Left lung (tissue), 10 donors: Measurements from ENCODE around the gene PTK7. TPM values are rescaled to one million over a fixed set of nuclear protein-coding genes. Genes with fewer than 3 reads are reported as not detected.

ENCODE experiments used
- ATAC-seq: fragments of 200-7000 bp; cut with Tn5 transposase; one replicate; pipeline ENCODE4 v1.9.1; 2020; ENCODE audit warnings: moderate library complexity
- DNase-seq, 4 donors: peaks; one replicate each; pipeline ENCODE4 v3.0.0-alpha.2; 2013 to 2020
- H3K27ac ChIP-seq, 2 donors: fragments of 200-600 bp; sonication (generic) in 1 of 2; one replicate each; pipeline versions ENCODE4 v1.5.0 to v1.8.0; 2020 to 2021
- H3K27me3 ChIP-seq, 2 donors: fragments of 200-600 bp; sonication (generic) in 1 of 2; one replicate each; pipeline versions ENCODE4 v1.5.0 to v1.8.0; 2020 to 2021
- H3K36me3 ChIP-seq, 2 donors: fragments of 200-600 bp; sonication (generic) in 1 of 2; one replicate each; pipeline versions ENCODE4 v1.5.0 to v1.8.0; 2020 to 2021
- H3K4me1 ChIP-seq, 2 donors: fragments of 200-600 bp; one replicate each; pipeline ENCODE4 v1.8.0; 2021
- H3K4me3 ChIP-seq, 2 donors: fragments of 200-600 bp; sonication (generic) in 1 of 2; one replicate each; pipeline versions ENCODE4 v1.5.0 to v1.8.0; 2020 to 2021; ENCODE audit warnings: mild to moderate bottlenecking in 1 of 2
- H3K9me3 ChIP-seq, 2 donors: fragments of 200-600 bp; sonication (generic) in 1 of 2; one replicate each; pipeline versions ENCODE4 v1.5.0 to v1.8.0; 2020 to 2021
- intact Hi-C, 2 donors: fragments of 100-400 bp; cut with DNase I; formaldehyde crosslinking; loops; one replicate each; pipeline versions ENCODE4 v1.11.2 to v1.14.2; 2022
- polyA plus RNA-seq, 6 donors: library from polyadenylated mRNA; unstranded; fragments of 120-200 nt; gene quantifications; one replicate each; pipeline ENCODE4 v1.2.1, GENCODE V29; 2013; ENCODE audit not compliant: insufficient read length in 6 of 6
- total RNA-seq, 2 donors: library from RNA; stranded (reverse); fragmentation: NEBNext Ultra II Directional; extraction: Animal tissue kit (Norgen Biotek cat#: 25700); gene quantifications; one replicate each; pipeline ENCODE4 v1.2.1, GENCODE V29; 2021
- TF ChIP-seq, protein P1 (sequence below), 2 donors: fragments of 200-600 bp; sonication (generic) in 1 of 2; IDR thresholded peaks; one replicate each; pipeline versions ENCODE4 v1.5.0 to v1.8.0; 2021; ENCODE audit warnings: antibody characterized with exemption in 2 of 2
- donor health status: DM: no; HTN: yes; CAD: no.
- donor health status: DM: no; HTN: no; CAD: no.

The PTK7 gene
- total and polyA plus RNA-seq, 8 donors: 89.2 to 312 (median 284) TPM

DNA sequence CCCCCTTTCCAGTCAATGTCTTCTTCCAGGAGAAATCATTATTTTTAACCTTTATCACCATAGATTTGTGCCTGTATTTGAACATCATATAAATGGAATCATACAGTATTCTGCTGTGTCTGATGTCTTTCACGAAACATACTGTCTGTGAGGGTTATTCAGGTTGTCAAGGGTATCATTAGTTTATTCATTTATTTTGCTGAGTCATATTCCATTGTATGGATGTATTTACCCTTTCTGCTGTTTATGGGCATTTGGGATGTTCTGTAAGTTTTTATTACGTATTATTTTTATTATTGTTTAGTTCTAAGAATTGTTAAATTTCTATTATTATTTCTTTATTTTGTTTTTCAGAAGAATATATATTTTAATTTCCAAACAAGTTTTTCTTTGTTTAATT is 131.2 kb downstream of the PTK7 start:
- Histone ChIP-seq H3K4me1 (no peaks in the 10 kb centered on the region), H3K9me3 (no peaks in the 10 kb centered on the region), H3K27me3 (no peaks in the 10 kb centered on the region), H3K27ac (no peak overlapping the region), H3K4me3 (no peak overlapping the region), H3K36me3 (peaks cover 0 to 47% of the 10 kb centered on the region in 2 donors)
- DNase-seq (no peak), ATAC-seq (no peak)
- TF ChIP-seq, protein P1, sequence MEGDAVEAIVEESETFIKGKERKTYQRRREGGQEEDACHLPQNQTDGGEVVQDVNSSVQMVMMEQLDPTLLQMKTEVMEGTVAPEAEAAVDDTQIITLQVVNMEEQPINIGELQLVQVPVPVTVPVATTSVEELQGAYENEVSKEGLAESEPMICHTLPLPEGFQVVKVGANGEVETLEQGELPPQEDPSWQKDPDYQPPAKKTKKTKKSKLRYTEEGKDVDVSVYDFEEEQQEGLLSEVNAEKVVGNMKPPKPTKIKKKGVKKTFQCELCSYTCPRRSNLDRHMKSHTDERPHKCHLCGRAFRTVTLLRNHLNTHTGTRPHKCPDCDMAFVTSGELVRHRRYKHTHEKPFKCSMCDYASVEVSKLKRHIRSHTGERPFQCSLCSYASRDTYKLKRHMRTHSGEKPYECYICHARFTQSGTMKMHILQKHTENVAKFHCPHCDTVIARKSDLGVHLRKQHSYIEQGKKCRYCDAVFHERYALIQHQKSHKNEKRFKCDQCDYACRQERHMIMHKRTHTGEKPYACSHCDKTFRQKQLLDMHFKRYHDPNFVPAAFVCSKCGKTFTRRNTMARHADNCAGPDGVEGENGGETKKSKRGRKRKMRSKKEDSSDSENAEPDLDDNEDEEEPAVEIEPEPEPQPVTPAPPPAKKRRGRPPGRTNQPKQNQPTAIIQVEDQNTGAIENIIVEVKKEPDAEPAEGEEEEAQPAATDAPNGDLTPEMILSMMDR (IDR thresholded peaks at IDR 0.05): no peak
- intact Hi-C loops: no loop called here

Other genes starting within 250 kb of the PTK7 start
- 10 to 100 TPM; 64.6 to 77.8 TPM for gene RPL7L1, start 196.7 kb upstream of the PTK7 start, total RNA-seq
- 100 to 1,000 TPM in 5 of 6 donors, 10 to 100 TPM in 1; 98.0 to 122 (median 116) TPM for gene RPL7L1, start 196.7 kb upstream of the PTK7 start, polyA plus RNA-seq
- 1 to 10 TPM; 2.0 to 2.1 TPM for gene PTCRA, start 160.3 kb upstream of the PTK7 start, total RNA-seq
- gene PTCRA, start 160.3 kb upstream of the PTK7 start, polyA plus RNA-seq: under 1 TPM in 5 of 6 donors, not detected in 1; 0.38 to 0.79 (median 0.58) TPM
- gene CNPY3, start 146.8 kb upstream of the PTK7 start, total RNA-seq: 10 to 100 TPM; 71.4 to 74.1 TPM
- gene CNPY3, start 146.8 kb upstream of the PTK7 start, polyA plus RNA-seq: 10 to 100 TPM; 59.2 to 72.1 (median 63.2) TPM
- 1 to 10 TPM in 1 of 2 donors, under 1 TPM in 1; 0.86 to 1.0 TPM for gene GNMT, start 115.6 kb upstream of the PTK7 start, total RNA-seq
- gene GNMT, start 115.6 kb upstream of the PTK7 start, polyA plus RNA-seq: 1 to 10 TPM in 2 of 6 donors, under 1 TPM in 4; 0.79 to 2.3 (median 0.96) TPM
- 10 to 100 TPM; 23.2 to 25.2 TPM for gene PEX6, start 97.1 kb upstream of the PTK7 start, total RNA-seq
- 10 to 100 TPM; 15.2 to 27.1 (median 18.1) TPM for gene PEX6, start 97.1 kb upstream of the PTK7 start, polyA plus RNA-seq
- gene PPP2R5D, start 91.7 kb upstream of the PTK7 start, total RNA-seq: 10 to 100 TPM; 30.0 to 35.0 TPM
- gene PPP2R5D, start 91.7 kb upstream of the PTK7 start, polyA plus RNA-seq: 10 to 100 TPM; 56.8 to 76.3 (median 63.3) TPM
- gene MEA1, start 62.4 kb upstream of the PTK7 start, total RNA-seq: 10 to 100 TPM; 42.7 to 52.1 TPM
- gene MEA1, start 62.4 kb upstream of the PTK7 start, polyA plus RNA-seq: 10 to 100 TPM; 73.4 to 82.6 (median 77.5) TPM
- gene KLHDC3, start 62.1 kb upstream of the PTK7 start, total RNA-seq: 10 to 100 TPM; 50.5 to 65.4 TPM
- 100 to 1,000 TPM in 3 of 6 donors, 10 to 100 TPM in 3; 95.3 to 110 (median 103) TPM for gene KLHDC3, start 62.1 kb upstream of the PTK7 start, polyA plus RNA-seq
- gene RRP36, start 54.7 kb upstream of the PTK7 start, total RNA-seq: 10 to 100 TPM; 43.3 to 53.5 TPM
- gene RRP36, start 54.7 kb upstream of the PTK7 start, polyA plus RNA-seq: 10 to 100 TPM; 48.0 to 55.2 (median 50.2) TPM
- 10 to 100 TPM; 22.0 to 28.4 TPM for gene CUL7, start 22.5 kb upstream of the PTK7 start, total RNA-seq
- 10 to 100 TPM; 42.0 to 54.3 (median 43.6) TPM for gene CUL7, start 22.5 kb upstream of the PTK7 start, polyA plus RNA-seq
- 10 to 100 TPM; 35.2 to 43.4 TPM for gene MRPL2, start 16.9 kb upstream of the PTK7 start, total RNA-seq
- gene MRPL2, start 16.9 kb upstream of the PTK7 start, polyA plus RNA-seq: 10 to 100 TPM; 36.2 to 48.0 (median 40.5) TPM
- gene KLC4, start 16.7 kb upstream of the PTK7 start, total RNA-seq: 10 to 100 TPM; 20.2 to 38.8 TPM
- gene KLC4, start 16.7 kb upstream of the PTK7 start, polyA plus RNA-seq: 10 to 100 TPM; 44.5 to 55.6 (median 53.3) TPM
- 10 to 100 TPM; 31.8 to 36.3 TPM for gene SRF, start 95.0 kb downstream of the PTK7 start, total RNA-seq
- gene SRF, start 95.0 kb downstream of the PTK7 start, polyA plus RNA-seq: 10 to 100 TPM; 20.2 to 33.5 (median 30.1) TPM
- gene CUL9, start 105.9 kb downstream of the PTK7 start, total RNA-seq: 10 to 100 TPM; 36.1 to 37.3 TPM
- gene CUL9, start 105.9 kb downstream of the PTK7 start, polyA plus RNA-seq: 10 to 100 TPM; 35.9 to 55.1 (median 42.3) TPM
- 10 to 100 TPM; 47.3 to 49.6 TPM for gene DNPH1, start 153.2 kb downstream of the PTK7 start, total RNA-seq
- 10 to 100 TPM; 26.4 to 43.4 (median 31.9) TPM for gene DNPH1, start 153.2 kb downstream of the PTK7 start, polyA plus RNA-seq
- gene TTBK1, start 167.2 kb downstream of the PTK7 start, total RNA-seq: under 1 TPM; 0.08 to 0.26 TPM
- under 1 TPM; 0.42 to 0.94 (median 0.77) TPM for gene TTBK1, start 167.2 kb downstream of the PTK7 start, polyA plus RNA-seq
- gene SLC22A7, start 221.9 kb downstream of the PTK7 start, total RNA-seq: not detected
- gene SLC22A7, start 221.9 kb downstream of the PTK7 start, polyA plus RNA-seq: under 1 TPM in 5 of 6 donors, not detected in 1; 0.07 to 0.28 (median 0.20) TPM
- 1 to 10 TPM in 1 of 2 donors, under 1 TPM in 1; 0.52 to 1.1 TPM for gene CRIP3, start 232.5 kb downstream of the PTK7 start, total RNA-seq
- gene CRIP3, start 232.5 kb downstream of the PTK7 start, polyA plus RNA-seq: 1 to 10 TPM; 2.9 to 7.6 (median 4.7) TPM